KG1 (cell line): ENCODE results near the gene ATP5F1B.
"Not testable (repeated sequence)": the region's sequence is repeated elsewhere in the genome, so short reads cannot be mapped to it uniquely, and the experiment has no call there.

ENCODE experiments used
- DNase-seq: peaks from one replicate; lab custom pipeline; 2025; lab: John Stamatoyannopoulos, UW

Gene ATP5F1B

DNA sequence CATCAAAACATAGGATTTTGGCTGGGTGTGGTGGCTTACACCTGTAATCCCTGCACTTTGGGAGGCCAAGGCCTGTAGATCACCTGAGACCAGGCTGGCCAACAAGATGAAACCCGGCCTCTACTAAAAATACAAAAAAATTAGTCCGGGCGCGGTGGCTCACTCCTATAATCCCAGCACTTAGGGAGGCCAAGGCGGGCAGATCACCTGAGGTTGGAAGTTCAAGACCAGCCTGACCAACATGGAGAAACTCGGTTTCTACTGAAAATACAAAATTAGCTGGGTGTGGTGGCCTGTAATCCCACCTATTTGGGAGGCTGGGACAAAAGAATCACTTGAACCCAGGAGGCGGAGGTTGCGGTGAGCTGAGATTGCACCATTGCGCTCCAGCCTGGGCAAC, 2.2 kb upstream of the ATP5F1B start:
- DNase-seq: not testable (repeated sequence)

DNA sequence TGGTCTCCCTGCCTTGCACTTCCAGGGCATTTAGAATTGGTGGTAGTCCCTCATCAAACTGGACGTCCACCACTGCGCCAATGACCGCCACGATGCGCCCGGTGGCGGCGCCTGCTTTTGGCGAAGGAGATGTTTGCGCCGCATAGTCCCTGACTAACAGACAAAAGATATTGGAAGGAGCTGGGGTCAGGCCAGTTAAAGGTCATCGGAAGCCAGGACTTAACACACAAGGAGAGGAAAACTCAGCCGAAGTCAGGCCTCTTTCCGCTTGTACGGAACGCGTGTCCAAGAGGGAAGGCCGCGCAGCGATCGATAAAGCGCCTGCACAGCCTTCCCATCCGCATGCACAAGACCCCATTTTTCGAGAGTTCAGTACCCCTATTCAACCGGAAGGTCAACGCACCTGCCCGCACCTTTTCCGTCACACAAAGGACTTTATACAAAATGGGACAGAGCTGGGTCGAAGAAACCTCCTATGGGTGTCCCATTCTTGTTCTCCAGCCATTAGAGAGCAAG, 525 bp downstream of the ATP5F1B start:
- no peak for DNase-seq

DNA sequence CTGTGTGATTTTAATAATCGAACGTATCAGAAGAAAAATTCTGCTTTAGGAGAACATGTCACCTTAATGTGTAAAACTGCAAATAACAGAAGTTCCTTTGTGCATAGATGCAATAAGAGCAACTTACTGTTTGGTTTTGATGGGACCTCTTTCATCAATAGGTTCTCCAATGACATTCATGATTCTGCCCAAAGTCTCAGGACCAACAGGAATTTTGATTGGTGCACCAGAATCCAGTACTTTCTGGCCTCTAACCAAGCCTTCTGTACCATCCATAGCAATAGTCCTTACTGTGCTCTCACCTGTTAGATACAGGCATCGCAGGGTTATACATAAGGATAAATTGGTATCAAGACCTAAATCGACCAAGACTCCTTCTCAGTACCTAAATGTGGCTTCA, 1.1 kb downstream of the ATP5F1B start:
- no peak for DNase-seq

- DNase-seq: no peak
Measured at GRCh38 chr12:56641219-56641618, 4.6 kb downstream of the ATP5F1B start.

DNA sequence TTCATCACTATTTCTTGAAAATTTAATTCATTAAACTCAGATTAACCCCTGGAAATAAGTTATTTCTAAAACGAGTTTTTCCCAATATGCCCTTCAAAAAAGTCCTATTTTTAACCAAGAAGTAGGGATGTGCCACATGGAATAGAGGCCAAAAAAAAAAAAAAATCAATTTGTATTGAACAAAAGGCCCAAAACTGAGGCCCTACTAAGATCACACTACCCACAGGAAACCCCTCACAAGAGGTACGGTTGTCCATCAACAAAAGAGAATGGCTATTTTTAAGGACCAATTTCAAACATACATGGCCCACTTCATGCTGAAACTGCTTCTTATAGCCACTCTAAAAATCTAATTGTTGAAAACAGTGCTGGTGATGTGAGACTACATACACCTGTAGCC, 8.2 kb downstream of the ATP5F1B start:
- no peak for DNase-seq

DNA sequence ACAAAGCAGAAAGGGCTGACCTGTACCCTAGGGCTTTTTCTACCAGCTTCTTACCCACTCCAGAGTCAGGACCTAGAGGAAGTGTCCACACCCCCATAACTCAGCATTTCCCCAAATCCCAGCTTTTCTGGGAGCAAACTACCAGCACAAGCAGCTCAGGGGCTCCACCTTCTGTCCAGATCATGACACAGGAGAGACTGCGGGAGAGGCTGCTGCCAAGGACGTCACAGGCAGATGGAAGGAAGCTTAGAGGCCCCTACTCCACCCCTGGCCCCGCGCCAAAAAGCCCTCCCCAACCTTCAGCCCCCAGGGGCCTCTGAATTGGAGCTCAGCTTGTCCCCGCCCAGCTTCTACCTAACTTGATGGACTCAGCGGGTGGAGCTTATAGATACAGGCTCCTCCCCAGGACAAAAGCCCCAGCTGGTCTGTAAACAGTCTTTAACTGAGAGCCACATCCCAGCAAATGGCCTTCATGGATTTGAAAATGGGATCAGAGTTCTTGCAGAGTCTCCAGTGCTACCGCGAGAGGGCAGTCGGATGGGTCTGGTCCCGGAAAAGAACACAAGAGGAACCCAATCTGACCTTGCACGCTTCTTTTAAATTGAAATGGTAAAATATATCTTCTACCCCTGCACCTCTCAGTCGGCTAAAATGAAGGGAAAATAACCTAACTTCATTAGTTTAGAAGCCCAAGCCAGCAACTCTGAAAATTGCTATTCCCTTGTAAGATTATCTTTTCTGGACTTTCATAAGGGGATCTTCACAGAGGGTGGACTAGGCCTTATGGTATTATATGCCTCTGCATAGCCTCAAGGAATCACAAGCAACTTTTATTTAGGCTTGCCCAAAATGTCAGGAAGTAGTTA, 8.9 kb downstream of the ATP5F1B start:
- peak; percentile 39 for DNase-seq

- DNase-seq: peak; percentile 48
Measured at GRCh38 chr12:56635806-56636674, 9.7 kb downstream of the ATP5F1B start.

DNA sequence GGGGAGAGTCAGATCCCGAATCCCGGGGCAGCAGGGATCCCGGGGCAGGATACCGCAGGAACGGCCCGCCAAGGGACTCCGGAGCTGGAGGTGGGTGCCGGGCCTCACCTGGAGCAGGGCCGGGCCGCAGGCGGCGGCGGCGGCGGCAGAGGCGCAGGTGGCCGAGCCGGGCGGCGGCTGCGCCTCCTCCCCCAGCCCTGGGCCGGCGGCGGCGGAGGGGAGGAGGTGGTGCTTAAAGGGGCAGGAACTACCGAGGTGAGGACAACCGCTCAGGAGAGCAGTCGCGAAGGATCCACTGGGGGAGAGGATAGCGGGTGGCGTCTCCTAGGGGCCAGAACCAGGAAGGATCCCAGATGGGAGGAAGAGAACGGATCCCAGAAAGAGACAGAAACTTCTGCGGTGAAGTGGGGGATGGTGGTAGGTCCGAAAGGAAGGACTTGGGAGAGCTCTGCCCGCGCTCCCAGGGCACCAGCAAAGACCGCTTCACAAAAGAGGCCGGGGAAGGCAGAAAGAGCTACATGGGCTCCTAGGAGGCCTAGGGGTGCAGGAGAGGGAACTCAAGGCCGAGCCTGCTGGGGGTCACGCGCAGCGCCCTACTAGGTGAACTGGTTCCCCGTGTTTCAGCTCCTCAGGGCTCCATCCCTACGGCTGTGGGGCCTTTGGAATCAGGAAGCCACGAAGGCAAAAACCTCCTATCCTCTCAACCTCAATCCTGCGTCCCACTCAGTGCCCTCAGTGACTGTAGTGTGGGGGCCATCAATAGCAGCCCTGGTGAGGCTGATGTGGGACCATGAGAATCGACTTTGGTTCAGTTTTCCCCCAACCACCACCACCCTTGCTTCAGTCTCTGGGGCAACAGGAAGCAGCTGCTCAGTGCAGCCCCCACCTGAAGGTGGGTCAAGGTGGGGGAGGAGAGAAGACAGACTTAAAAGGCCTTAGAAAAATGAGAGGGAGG, 10.7 kb downstream of the ATP5F1B start:
- peak; percentile 7 for DNase-seq

DNA sequence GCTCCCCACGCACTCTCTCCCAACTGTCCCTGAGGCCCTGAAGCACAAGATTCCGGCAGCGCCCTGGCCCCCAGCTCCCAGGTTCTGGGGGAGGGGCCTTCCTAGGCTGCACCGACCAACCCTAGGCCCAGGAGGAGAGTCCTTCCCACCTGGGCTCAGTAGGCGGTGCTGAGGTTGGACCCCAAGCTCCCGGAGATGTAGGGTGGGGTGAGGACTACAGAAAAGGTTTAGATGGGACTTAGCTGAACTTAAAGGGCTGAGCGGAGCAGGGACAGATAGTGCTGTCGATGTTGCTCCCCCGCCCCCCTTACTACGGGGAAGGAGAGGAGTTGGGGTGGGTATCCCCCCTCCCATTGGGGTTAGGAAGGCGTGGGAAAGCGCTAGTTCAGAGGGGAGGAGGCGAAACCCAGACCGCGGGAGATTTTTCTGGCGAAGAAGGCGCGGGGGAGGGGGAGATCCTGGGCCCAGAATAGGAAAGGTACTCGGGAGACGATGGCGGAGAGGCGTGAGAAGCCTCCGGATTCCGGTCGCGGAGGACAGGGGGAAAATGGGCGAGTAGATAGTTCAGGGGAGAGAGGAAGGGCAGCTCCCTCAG, 11.4 kb downstream of the ATP5F1B start:
- DNase-seq: no peak

DNA sequence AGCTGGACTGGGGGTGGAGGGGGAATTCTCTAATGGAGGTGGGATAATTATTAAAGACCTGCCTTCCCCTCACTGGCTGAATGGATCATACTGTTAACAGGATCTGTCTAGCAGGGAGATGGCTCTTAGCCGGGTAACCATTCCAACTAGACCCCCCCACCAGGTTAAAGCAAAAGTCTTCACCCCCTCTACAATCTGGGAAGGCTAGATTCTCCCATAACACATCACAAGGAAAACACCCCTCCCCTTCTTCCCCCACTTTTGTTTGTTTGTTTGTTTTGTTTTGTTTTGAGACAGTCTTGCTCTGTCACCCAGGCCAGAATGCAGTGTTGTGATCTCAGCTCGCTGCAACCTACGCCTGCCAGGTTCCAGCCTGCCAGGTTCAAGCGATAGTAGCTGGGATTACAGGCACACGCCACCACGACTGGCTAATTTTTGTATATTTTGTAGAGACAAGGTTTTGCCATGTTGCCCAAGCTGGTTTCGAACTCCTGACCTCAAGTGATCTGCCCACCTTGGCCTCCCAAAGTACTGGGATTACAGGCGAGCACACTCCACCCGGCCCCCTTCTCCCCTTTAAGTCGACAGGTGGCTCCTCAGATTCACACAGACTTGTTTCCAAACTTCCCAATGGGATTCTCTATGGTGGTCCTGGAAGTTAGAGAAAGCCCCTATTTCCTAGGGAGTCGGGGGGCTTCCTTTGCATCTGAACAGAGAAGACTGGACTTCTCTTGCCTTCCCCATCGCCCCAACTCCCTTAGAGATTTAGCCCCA, 12.1 kb downstream of the ATP5F1B start:
- no peak for DNase-seq

DNA sequence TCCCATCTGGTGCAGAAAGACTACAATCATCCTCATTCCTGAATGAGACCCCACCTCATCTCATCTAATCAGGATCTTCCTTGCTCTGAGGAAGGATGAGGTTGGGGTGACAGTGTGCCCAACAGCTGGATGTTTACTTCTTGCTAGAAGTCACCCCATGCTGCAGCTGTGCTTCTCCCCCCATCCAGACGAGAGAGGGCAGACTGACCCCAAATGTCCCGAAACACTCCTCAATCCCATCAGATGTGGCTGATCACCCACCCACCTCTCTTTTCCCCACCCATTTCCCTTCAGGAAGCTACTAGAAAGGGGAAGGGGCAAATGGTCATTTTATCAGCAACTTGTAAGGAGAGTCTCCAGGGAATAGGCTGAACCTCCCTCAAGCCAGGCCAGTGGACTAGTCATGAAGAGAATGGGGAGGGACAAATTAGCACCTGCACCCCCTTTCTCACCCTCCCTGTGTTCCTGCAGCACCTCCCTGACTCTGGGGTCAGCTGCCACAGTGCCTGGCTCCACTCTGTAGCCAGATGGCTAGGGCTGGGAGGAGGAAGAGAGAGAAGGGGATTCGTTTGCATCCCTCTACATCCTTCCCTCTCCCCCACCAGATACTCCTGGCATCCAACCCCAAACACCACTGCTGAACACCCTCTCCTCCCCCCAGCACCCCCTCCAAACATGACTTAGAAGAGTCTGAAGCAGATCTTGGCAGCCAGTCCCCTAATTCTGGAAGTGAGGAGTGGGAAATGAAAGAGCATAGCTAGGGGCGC, 12.9 kb downstream of the ATP5F1B start:
- no peak for DNase-seq

- no peak for DNase-seq
Measured at GRCh38 chr12:56631790-56632700, 13.7 kb downstream of the ATP5F1B start.

DNA sequence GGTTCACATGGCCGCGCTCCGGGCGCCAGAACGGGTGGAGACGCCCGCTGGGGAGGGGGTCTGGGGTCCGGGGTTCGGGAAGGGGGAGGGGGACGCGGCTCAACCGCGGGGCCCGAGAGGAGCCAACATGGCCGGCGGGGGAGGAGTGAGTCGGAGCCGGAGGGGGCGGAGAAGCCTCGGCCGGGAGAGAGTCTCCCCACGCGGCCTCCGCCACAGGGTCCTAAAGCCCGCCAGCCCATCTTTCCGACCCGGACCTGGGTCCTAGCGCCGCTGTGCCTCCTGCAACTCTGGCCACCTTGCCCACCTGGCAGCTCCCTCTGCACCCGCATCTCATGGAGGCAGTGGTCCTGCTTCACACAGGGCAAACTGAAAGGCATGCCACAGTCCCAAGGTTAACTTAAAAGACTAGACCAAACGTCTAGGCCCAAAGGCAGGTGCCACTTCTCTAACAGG, 15.6 kb downstream of the ATP5F1B start, which contains the start of gene BAZ2A:
Gene BAZ2A (minus strand): TSS at position 147 of the 453 bp plus-strand sequence. CDS start 12,796 bp downstream, outside the sequence.
- peak; percentile 32 for DNase-seq

GRCh38 chr12:56629459-56630179, 16.2 kb downstream of the ATP5F1B start:
- no peak for DNase-seq

GRCh38 chr12:56628671-56629458, 16.9 kb downstream of the ATP5F1B start:
- no peak for DNase-seq

DNA sequence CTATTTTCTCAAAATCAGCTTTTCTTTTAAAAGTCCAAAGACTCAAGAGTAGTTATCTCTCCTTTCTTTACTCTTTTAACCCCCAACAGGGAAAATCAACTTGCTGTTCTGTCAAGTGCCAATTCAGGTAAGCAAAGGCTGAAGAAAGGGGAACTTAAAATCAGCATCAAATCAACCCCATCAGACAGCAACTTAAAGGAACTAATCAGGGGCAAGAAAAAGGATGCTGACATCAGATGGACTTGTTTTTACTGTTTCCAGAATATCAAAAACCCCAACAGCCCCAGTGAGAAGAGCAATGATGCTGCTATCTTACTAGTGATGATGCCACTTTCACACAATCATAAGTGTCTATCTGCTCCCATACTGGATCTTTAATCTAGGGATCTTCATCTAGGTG, 19.1 kb downstream of the ATP5F1B start:
- DNase-seq: no peak

DNA sequence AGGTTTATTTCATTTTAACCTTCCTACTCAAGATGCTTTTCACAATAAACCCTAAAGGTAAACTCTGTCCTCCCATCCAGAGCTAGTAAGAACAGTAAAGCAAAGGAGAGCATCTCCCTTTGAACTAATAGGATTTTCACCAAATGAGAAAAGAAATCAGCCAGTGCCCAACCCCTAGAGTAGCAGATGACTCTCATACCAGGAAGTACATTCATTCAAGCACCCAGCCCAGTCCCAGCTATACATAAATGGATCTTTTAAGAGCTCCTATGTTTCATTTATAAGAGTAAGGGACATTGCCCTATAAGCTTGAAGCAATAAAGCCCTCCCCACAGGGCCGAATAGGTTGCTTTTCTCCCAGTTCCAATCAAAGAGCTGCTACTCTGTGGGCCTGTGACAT, 23.2 kb downstream of the ATP5F1B start:
- DNase-seq: no peak
